ENCODE data around the gene NFYB. TPM values are rescaled to one million over a fixed set of nuclear protein-coding genes. Genes with fewer than 3 reads are reported as not detected.

The NFYB gene
- total and polyA plus RNA-seq, 2 experiments from 2014 or later: 20.4 to 27.5 TPM

Small RNA genes within 50 kb of the gene (small RNA-seq; reads per million reads assigned to genes)
- not detected for gene RNA5SP370

Other genes starting within 250 kb of the NFYB start
- gene HSP90B1, start 207.8 kb downstream of the NFYB start, total RNA-seq: 1,226 and 1,309 TPM in 2 replicates
- gene HSP90B1, start 207.8 kb downstream of the NFYB start, polyA plus RNA-seq: 1,289 and 1,449 TPM in 2 replicates
- gene TDG, start 172.3 kb downstream of the NFYB start, total RNA-seq: 47.9 and 50.1 TPM in 2 replicates
- 27.9 and 36.4 TPM in 2 replicates for gene TDG, start 172.3 kb downstream of the NFYB start, polyA plus RNA-seq
- gene GLT8D2, start 88.0 kb downstream of the NFYB start, total RNA-seq: 24.8 and 30.8 TPM in 2 replicates
- 24.4 and 29.2 TPM in 2 replicates for gene GLT8D2, start 88.0 kb downstream of the NFYB start, polyA plus RNA-seq
- 14.7 and 15.1 TPM in 2 replicates for gene HCFC2, start 73.7 kb downstream of the NFYB start, total RNA-seq
- gene HCFC2, start 73.7 kb downstream of the NFYB start, polyA plus RNA-seq: 7.5 and 9.7 TPM in 2 replicates
- gene TXNRD1, start 77.6 kb upstream of the NFYB start, total RNA-seq: 103 and 113 TPM in 2 replicates
- 40.4 and 49.8 TPM in 2 replicates for gene TXNRD1, start 77.6 kb upstream of the NFYB start, polyA plus RNA-seq
- gene EID3, start 165.5 kb upstream of the NFYB start, total RNA-seq: 8.0 and 10.1 TPM in 2 replicates
- 1.7 and 3.8 TPM in 2 replicates for gene EID3, start 165.5 kb upstream of the NFYB start, polyA plus RNA-seq